ENCODE results near the gene ZNF337. TPM values are rescaled to one million over a fixed set of nuclear protein-coding genes. Genes with fewer than 3 reads are reported as not detected.

ZNF337 gene
- polyA plus RNA-seq, 3 donors, result 2.1 to 12.0 (median 3.0) TPM

DNA sequence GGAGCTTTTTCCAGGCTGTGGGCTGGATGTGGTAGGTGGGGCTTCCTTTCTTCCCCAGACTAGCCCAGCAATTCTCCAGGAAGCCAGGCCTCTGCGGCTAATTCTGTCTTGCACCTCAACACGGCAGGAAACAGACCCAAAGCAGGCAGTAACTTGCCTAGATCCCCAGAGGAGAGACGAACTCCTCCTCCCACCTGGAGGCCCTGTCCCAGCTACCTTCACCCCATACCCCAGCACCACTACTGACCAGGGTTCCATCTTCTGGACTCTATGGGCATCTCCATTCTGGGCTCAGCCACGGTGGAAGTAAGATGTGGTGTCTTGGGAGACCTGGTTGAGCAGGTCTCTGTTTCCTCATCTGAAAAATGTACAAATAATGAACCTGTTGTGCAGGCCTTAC, 48.4 kb upstream of the ZNF337 start:
- no peak for DNase-seq
- Histone ChIP-seq H3K9ac (ENCODE audit: insufficient read depth, low read length, poor library complexity, severe bottlenecking) (no peak overlapping the region), H3K4me3 (replicated peaks in 1 of 3; ENCODE audit: low read depth in 2 of 3, low read length in 3 of 3) (no peak overlapping the region), H3K79me2 (ENCODE audit: insufficient read depth, low read length) (no peaks in the 10 kb centered on the region), H4K20me1 (ENCODE audit: insufficient read depth, low read length) (no peaks in the 10 kb centered on the region), H3K27me3 (ENCODE audit: control insufficient read depth in 2 of 2, insufficient read depth in 2 of 2, low read length in 2 of 2) (no peaks in the 10 kb centered on the region), H3K4me2 (replicated peaks; ENCODE audit: extremely low read depth, low read length, poor library complexity, severe bottlenecking) (no peak overlapping the region), H3K4me1 (ENCODE audit: control insufficient read depth in 1 of 2, insufficient read depth in 2 of 2, low read length in 2 of 2) (no peaks in the 10 kb centered on the region), H2AFZ (ENCODE audit: insufficient read depth, low read depth, low read length, poor library complexity, severe bottlenecking) (no peak overlapping the region), H3K36me3 (replicated peaks in 1 of 2; ENCODE audit: control insufficient read depth in 1 of 2, insufficient read depth in 2 of 2, low read length in 2 of 2) (no peaks in the 10 kb centered on the region), H3K9me3 (replicated peaks in 1 of 2; ENCODE audit: control insufficient read depth in 1 of 2, insufficient read depth in 1 of 2, low read length in 2 of 2) (no peaks in the 10 kb centered on the region), H3K27ac (ENCODE audit: low read depth in 1 of 2, low read length in 2 of 2) (no peak overlapping the region)
- Mint-ChIP-seq H3K9me3 (peaks cover 0 to 4% (median 0%) of the 10 kb centered on the region in 7 donors), H3K4me1 (no peaks in the 10 kb centered on the region), H3K36me3 (no peaks in the 10 kb centered on the region), H3K27me3 (ENCODE audit: low read depth in 3 of 3) (peaks cover 0 to 2% (median 2%) of the 10 kb centered on the region in 3 donors), H3K4me3 (no peak overlapping the region), H3K27ac (no peak overlapping the region)
- intact Hi-C loops (cut with micrococcal nuclease), result no loop called here
- 67% methylated on average over 1 of the region's 4 CpGs for WGBS (ENCODE audit: insufficient coverage)
- TF ChIP-seq CTCF (IDR thresholded peaks at IDR 0.05), result no peak

GRCh38 chr20:25744261-25744660, 47.6 kb upstream of the ZNF337 start:
- Histone ChIP-seq H3K4me3 (replicated peaks in 1 of 3; ENCODE audit: low read depth in 2 of 3, low read length in 3 of 3) (no peak overlapping the region), H4K20me1 (ENCODE audit: insufficient read depth, low read length) (no peaks in the 10 kb centered on the region), H3K36me3 (replicated peaks in 1 of 2; ENCODE audit: control insufficient read depth in 1 of 2, insufficient read depth in 2 of 2, low read length in 2 of 2) (no peaks in the 10 kb centered on the region), H3K4me2 (replicated peaks; ENCODE audit: extremely low read depth, low read length, poor library complexity, severe bottlenecking) (no peak overlapping the region), H3K27ac (ENCODE audit: low read depth in 1 of 2, low read length in 2 of 2) (no peak overlapping the region), H3K79me2 (ENCODE audit: insufficient read depth, low read length) (no peaks in the 10 kb centered on the region), H3K9me3 (replicated peaks in 1 of 2; ENCODE audit: control insufficient read depth in 1 of 2, insufficient read depth in 1 of 2, low read length in 2 of 2) (no peaks in the 10 kb centered on the region), H3K27me3 (ENCODE audit: control insufficient read depth in 2 of 2, insufficient read depth in 2 of 2, low read length in 2 of 2) (no peaks in the 10 kb centered on the region), H3K9ac (ENCODE audit: insufficient read depth, low read length, poor library complexity, severe bottlenecking) (no peak overlapping the region), H3K4me1 (ENCODE audit: control insufficient read depth in 1 of 2, insufficient read depth in 2 of 2, low read length in 2 of 2) (no peaks in the 10 kb centered on the region), H2AFZ (ENCODE audit: insufficient read depth, low read depth, low read length, poor library complexity, severe bottlenecking) (no peak overlapping the region)
- intact Hi-C loops (cut with micrococcal nuclease), result no loop called here
- Mint-ChIP-seq H3K36me3 (no peaks in the 10 kb centered on the region), H3K4me3 (no peak overlapping the region), H3K9me3 (peaks cover 0 to 4% (median 0%) of the 10 kb centered on the region in 7 donors), H3K27ac (no peak overlapping the region), H3K27me3 (ENCODE audit: low read depth in 3 of 3) (no peaks in the 10 kb centered on the region), H3K4me1 (no peaks in the 10 kb centered on the region)
- DNase-seq, result no peak
- TF ChIP-seq CTCF (IDR thresholded peaks at IDR 0.05), result no peak
- WGBS (ENCODE audit: insufficient coverage), result 100% methylated on average over 1 of the region's 2 CpGs

Data from CD14-positive monocyte (primary cell).